Measurements from ENCODE around the gene HOXA1.

HOXA1 gene

DNA sequence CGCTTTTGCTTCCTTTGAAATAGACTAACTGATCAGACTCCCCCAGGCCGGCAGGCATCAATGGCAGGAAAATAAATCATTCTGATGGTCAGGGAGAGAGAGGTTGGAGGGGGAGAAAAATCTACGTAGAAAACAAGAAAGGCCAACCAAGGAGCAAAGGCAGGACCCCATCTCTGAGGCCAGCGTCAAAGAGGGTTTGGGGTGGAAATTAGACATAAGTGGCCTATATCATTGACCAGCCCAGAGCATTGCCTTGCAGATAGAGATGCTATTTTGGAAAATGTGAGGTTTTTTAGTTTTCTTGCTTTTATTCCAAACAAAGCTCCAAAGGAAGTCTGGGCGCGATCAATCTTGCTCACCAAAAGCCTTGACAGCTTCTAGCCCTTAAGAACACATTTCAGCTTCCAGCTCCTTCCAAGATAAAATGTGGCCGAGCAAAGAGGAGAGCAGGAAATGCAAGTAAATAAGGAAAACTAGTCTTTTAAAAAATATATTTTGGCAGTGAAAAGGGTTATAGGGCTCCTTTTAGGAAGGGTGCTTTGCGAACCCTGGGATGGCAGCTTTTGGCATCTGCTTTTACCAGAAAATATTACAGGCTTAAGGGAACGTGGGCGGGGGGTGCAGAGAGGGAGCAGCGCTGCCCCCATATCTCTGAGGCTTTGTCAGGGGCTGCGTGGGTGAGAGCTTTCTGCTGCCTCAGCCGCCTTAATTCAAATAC, 8.7 kb upstream of the HOXA1 start:
- no peak for DNase-seq

DNA sequence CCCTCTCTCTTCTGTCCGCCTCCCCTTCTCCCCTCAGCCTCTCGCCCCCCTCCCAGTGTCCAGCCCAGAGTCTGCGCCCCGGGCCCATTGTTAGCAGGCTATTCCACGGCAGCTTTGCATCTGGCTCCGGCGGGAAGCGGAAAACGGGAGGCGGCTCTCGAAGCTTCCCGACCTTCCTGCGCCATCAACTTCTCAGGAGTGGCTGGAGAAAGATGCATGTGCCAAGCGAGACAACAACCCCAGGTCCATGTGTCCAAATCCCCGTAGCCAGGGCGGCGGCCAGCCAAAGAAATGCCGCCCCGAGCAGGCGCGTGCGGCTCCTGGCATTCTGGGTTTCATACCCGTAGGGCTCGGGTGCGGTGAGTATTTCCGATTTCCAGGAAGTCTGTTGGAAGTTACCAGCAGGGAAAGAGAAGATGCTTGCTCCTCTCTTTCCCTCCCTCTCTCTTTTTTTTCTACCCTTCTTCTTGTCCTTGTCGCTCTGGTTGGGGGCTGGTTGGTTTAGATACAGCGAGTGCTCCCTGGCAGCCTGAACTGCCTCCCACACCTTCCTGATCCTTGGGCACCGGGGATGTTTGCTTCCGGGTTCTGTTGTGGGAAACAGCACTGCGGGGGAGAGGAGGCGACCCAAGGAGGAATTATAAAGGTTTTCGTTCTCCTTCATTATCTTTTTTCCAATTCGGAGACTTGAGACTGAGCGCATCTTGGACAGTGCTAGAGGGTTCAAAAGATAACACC, 7.9 kb upstream of the HOXA1 start:
- peak; percentile 63 for DNase-seq

DNA sequence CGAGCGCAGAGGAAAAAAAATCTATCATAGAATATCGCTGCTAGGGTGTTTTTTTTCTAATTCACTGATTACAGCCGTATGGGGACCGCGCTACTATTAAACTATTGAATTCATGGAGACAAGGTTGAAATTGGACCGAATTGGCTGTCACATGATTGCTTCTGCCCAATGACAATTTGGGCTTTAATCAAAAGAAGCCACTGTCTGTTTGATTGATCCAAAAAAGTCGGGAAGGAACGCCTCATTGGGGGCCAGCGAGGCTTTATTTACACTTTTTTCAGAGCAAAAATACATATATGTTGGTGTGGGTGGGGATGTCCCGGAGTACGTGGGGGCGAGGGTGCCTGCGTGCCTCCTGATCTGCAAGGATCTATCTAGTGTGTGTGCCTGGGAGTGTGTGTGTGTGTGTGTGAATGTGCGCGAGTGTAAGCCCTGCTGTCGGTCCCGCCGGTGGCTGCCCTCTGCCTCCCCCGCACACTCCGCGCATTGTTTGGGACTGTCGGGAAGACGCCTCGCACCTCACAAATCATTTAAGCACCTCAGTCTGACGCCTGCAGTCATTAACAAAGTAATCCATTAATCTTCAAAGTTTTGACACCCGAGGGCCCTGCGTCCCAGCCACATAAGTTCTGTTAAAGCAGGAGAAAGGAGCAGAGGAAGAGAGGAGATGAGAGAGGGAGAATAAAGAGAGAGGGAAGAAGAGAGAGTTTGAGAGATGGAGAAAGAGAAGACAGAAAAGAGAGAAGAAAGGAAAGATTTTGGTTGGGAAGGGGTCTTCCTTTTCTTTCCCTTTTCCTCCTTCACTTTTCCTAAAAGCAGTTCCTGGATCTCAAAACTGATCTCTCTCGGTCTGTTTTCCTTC, 7.0 kb upstream of the HOXA1 start, which contains the start of gene HOXA2:
Gene HOXA2, minus strand, starts transcription at position 103 of the 862 bp plus-strand sequence. CDS start 183 bp downstream, outside the sequence.
- peak; percentile 59 for DNase-seq

DNA sequence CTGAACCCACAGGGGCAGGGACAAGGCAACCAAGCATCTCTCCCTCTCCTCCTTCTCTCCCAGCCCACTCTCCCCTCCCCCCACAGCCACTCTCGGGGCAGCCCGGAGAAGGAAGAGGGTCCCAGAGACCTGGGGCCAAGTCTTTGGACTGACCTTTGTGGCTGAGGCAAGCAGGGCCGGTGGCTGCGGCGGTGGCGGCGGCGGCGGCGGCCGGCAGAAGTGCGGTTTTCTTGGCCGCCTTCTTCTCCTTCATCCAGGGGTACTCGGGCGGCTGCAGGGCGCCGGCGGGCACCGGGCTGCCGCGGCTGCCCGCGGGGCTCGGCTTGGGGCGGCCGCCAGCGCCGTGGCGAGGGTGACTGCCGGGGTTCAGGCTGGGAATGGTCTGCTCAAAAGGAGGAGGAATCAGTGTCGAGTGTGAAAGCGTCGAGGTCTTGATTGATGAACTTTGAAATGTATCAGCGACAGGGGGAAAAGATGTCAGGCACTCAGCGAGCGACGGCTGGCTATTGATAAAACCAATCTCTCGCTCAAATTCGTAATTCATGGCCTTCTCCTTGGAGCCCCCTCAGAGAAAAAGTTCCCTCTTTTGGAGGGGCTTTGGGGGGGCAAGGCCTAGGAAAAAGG, 6.3 kb upstream of the HOXA1 start:
- DNase-seq: peak; percentile 75

DNA sequence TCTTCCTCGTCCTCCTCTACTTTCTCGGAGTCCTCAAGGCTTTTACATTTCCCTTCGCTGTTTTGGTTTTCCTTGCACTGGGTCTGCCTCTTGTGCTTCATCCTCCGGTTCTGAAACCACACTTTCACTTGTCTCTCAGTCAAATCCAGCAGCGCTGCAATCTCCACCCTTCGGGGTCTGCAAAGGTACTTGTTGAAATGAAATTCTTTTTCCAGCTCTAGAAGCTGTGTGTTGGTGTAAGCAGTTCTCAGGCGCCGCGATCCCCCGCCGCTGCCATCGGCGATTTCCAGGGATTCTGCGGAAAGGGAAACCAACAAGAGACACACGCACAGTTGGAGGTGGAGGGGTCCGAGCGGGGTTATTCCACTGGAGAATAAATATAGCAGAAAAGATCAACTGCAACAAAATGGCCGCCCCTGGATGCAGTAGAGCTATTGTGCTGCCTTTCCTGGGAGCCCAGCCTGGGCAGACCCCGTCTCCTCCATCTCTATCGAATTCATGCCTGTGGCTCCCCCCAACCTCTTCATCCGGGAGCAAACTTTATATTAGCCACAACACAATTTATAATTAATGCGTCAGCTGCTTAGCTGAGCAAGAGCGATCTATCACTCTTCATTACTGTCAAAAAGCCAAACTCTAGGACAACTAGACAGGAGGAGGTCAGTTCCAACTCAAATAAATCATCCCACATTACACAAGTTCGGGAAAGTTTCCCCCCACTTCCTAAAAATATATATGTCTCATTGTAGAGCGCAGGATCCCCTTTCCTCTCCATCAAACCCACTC, 5.6 kb upstream of the HOXA1 start:
- peak; percentile 80 for DNase-seq

DNA sequence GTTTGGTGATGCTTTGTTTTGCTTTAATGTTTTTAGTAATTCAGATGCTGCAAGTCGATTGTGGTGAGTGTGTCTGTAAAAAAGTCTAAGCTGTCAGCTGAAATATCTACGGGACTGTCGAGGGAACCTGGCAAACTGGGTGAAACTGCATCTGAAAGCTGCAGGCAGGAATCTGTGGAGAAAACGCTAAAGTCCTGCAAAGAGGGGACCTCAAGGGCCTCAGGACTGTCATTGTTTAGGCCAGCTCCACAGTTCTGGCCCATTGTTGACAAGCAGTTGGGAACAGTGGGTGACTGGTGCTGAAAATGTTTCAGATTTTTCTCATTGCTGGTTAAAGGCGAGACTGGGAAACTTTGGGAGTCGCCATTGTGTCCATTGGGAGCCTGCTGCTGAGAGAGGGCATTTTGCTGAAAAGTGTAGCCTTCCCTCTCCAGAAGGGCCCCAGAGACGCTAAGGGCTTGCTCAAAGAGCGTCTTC, 4.9 kb upstream of the HOXA1 start:
- DNase-seq: no peak

DNA sequence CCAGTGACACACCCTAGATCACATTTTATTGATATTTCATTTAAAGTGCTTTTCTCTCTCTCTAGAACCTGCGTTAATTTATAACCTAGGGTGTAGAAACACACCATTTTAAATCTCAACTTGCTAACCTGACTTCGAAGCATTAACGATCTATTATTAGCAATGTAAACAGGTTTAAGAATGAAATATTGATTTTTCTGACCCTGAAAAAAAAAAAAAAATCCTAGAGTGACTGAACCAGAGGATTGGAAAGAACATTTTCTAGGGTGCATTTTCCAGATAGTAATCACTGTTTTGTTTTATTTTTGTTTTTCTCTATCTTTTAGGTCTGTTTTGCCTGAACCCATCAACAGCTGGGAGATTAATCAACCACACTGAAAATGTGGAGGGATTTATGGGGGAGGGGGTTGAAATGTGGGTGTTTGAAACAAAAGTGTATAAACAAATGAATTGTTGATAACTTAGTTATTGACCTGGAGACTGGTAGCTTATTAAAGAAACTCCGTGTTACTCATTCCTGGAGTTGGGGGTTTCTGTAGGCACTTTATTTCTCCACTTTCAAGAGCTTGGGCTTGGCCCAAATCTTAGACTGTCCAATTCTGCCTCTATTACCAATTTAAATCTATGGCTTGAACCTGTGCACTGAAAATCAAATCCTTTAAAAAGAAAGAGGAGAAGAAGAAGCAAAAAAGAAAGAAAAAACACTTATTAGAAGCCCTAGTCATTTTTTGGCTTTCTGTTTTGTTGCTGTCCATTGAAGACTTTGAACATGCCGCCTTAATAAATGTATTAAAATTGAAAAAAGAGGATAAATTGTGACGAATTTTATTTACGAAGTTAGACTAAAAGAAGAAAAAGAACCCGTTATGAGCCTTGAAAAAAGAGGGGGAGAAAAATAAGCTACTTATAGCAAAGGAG, 3.9 kb upstream of the HOXA1 start:
- DNase-seq: peak; percentile 24

DNA sequence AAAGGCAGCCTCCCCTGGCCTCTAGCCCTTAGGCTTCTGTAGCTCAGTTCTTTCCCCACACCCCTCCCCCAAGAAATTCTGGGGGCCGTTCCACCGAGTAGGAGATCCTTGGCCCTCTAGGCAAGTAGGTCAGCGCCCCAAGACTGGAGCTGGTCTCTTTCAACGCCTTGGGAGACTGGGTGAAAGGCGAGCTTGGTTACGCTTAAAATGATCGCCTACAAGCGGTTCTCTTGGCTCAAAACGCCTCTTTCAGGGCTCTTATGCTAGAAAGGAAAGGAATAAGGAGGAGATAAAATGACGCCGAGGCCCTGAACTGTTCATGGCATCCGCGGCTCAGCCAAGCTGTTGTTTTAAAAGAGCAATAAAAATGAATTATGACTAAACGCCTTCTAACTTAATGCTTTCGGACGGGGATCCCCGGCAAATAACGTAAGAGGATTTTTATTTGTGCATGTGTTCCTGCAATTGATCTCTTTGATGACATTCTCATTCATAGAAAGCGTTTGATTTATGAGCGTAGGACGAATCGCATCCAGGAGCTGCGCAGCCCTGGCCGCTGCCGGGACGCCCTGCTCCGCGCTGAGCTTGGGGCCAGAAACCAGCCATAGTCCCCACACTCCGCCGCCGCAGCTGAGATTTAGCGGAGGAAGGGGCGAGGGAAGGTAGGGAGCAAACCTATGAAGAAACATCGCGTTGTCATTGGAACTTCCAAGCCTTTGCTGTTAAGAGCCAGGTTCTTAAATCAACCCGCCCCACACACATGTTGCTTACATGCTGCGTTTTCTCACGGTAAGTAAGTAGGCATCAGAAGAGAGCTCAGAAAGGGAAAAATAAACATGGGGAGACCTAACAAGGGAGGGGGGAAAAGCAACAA, 3.0 kb upstream of the HOXA1 start:
- DNase-seq: peak; percentile 74

DNA sequence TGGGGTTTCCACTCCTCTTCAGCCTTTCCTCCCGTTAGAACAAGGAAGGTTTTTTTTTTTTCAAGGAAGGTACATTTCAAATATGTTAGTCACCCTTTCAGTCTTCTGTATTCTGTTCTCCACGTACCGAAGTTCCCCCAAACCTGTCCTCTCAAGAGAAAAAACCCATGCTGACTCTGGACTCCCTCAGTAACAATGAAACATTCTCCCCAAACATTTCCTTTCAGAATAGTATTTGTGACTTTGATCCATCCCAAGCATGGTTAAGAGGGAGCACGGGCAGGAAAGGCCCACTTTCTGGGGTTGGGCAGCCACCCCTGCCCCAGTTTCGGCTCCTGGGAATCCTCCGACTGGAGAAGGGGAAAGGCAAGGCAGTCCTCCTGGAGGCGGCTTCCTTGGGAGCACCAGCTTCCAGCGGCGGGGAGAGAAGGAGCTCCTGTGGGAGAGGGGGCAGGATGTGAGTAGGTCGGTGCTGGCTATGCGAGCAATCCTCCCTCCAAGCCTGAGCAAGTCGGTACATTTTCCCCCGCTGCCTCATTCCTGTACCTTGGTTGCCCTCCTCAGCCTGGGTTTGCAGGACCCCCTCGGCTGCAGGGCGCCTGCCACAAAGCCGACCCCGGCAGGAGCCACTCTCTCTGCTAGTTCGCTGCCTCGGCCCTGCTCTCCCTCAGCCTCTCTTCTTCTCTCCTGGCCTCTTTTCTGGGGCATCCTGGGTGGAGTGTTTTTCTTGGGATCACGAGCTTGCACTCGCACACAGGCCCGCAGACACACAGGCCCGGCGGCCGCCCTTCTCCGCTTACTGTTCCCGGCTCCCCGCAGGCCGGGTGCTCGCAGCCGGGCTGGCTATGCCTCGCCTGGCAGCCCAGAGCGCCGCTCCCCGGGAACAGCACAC, 2.1 kb upstream of the HOXA1 start:
- DNase-seq: peak; percentile 72

DNA sequence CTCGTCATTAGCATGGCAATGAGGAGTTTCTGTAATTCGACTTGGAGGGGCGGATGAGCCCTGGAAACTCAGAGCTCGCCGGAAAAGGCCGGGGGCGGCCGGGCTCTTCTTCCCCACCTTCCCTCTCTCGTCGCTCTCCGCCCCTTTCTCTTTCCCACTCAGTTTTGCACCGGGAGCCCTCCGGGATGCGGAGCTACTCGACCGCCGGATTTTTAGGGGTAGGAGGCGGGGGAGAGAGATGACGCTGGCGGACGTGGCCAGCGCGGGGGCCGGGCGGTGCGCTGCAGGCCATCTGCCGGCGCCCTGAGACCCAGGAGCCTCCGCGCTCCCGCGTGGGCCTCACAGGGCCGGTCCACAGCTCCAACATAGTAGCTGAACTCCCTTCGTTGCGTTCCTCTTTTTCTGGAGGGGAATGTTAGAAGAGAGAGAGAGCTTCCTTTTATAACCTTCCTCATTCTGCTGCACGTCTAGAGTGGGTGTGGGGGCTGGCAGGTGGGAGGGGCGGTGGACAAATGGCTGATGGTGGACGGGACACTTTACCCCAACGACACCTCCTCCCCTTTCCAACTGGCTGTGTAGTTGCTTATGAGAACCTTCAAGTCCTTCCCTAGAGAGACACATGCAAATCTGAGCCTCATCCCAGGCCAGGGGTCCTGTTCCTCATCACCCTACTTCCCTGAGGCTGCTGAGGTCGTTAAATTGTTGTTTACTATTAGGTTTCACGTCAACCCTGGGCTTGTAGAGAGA, 1.1 kb upstream of the HOXA1 start:
- peak; percentile 40 for DNase-seq

DNA sequence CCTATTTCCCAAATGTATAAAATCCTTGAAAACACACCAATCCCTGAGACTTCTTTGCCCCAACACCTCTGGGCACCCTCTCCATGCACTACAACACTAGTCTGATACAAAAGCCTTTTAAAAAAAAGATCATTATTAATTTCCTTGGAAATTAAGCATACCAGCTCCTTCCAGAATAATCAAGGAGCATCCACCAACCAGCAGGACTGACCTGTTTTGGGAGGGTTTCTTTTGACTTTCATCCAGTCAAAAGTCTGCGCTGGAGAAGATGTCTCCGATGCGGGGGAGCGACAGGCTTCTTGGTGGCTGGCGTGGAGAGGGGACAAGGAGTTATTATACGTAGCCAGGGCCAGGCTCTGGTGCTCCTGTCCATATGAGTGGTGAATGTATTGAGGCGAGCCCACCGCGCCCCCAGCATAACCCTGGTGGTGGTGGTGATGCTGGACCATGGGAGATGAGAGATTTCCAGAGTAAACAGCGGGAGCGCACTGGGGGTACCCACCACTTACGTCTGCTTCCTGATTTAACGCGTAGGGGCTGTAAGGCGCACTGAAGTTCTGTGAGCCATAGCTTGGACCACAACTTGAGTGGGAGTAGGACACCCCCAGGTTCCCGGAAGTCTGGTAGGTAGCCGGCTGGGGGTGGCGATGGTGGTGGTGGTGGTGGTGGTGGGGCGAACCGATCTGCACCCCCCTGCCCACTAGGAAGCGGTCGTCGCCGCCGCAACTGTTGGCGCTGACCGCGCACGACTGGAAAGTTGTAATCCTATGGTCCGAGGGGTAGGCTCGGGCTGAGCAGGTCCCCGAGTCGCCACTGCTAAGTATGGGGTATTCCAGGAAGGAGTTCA, 527 bp downstream of the HOXA1 start:
- peak; percentile 49 for DNase-seq

DNA sequence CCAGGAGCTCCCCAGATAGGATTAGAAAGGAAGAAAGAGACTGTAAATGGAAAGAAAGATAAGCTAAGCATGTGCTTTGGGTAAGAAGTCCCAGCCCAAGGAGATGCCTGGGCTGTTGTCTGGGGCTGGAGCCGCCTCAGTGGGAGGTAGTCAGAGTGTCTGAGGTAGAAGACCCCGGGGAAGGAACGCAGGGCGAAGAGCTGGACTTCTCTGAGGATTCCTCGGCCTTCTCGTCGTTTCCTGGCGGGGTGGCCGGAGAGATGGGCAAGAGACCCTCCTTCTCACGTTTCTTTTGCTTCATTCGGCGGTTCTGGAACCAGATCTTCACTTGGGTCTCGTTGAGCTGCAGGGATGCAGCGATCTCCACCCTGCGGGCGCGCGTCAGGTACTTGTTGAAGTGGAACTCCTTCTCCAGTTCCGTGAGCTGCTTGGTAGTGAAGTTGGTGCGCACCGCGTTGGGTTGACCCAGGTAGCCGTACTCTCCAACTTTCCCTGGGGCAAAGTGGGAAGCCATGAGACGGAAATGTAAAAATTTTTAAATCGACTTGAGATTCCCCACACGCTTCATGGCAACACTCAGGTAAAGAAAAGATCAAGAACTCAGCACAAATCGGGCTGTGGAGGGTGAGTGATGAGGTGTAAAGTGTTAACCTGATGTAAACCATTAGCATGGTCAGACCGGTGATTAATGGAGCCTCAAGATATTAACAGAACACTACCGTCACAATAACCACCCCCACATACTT, 1.3 kb downstream of the HOXA1 start:
- DNase-seq: peak; percentile 40

DNA sequence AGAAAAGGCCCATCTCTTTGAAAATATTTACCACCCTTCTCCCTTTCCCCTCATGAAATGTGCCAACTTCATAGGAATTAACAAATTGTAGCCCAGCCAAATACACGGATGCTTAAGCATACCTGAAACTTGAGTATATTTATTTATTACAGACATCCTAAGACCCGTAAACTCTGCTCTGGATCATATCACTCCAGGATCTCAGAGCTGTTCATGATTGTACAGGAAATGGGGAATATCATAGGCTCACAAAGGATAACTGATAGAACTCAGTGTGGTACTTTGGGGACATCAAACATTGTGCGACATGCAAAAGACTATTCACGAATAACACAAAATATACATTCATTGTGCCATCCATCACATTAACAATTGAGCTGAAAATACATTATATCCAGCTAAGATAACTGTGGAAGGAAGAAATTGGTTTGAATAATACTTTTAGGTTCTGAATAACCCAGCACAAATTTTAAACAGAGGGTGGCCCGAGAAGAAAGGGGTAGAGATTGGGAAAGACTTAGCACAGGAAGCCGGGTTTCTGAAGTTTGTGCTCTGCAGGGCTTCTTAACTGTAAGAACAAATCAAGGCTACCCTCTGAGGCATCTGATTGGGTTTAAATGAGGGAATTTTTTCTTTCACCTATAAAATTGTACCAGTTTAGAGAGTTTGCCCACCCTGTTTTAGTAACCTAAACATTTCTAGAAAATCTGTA, 2.5 kb downstream of the HOXA1 start:
- DNase-seq: peak; percentile 23

DNA sequence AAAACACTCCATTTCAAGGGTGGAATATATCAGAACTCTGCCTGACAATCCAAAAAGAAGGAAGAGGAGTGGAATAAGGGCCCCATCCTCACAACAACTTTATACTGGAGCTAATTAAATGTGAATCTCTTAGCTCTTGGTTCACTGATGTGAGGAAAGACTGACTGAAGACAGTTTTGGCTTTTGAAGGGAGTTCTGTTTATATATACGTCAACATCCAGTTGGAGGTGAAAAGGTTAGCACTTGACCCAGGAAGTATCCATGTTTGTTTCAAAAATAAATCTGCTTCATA, 3.0 kb downstream of the HOXA1 start:
- DNase-seq: no peak

DNA sequence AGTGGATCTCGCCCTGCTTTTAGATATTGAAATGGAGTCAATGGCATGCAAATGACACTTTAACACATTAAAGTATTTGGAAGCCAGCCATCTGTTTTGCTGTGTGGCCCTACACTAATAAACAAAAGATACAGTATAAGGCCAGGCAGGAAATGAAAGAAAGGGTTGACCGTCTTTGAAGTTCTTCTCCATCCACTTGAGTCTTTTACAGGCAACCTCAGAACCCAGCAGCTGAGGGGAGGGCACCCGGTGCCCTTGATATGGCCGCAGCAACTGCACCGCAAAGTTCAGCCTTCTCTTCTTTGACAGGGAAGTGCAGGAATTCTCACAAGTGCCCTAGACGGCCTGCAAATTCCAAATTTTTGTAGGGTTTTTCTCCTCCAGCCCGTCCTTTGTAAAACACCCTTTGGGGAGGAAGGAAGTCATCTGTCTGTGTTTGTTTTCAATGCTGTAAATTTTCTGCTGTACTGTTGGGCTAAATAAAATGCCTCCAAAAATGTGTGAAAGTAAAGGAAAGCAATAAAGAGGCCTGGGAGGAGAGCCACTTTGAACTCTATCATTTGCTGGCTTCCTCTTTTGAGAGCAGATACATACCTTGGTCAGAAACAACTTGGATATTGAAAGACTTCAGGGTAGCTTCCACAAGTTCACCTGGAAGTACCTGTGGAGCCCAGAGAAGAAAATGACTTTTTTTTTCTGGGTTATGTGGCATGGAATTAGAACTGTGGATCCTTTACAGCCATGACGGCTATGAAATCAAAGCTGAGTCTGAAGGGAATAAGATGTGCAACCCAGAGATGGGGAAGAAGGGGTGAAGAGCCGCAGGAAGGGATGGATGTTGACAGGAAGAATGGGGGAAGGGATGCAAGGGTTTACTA, 3.6 kb downstream of the HOXA1 start:
- DNase-seq: peak; percentile 47

Data from retina (tissue), 1 donor.